Endothelial cell of umbilical vein (primary cell): ENCODE data around the gene GABBR2.

Experiments used
- CTCF ChIP-seq, 2 donors: IDR thresholded peaks; 1 replicate in 1 of 2; 2 replicates in 1 of 2; pipeline ENCODE4 v1.5.1; 2011; ENCODE audit warnings: low read length in 2 of 2, mild to moderate bottlenecking in 2 of 2, moderate library complexity in 2 of 2, control low read depth in 1 of 2, inconsistent platforms in 1 of 2, low read depth in 1 of 2; ENCODE audit not compliant: insufficient read depth in 1 of 2; ENCODE audit errors: extremely low read depth in 1 of 2
- POLR2A ChIP-seq: IDR thresholded peaks from 2 replicates; pipeline ENCODE4 v1.6.1; 2012; ENCODE audit warnings: low read depth, mild to moderate bottlenecking, control low read depth, low read length
- TF ChIP-seq, protein P1 (sequence below): IDR thresholded peaks from 2 replicates; pipeline ENCODE4 v1.6.1; 2011; ENCODE audit not compliant: insufficient read depth, insufficient read length

DNA sequence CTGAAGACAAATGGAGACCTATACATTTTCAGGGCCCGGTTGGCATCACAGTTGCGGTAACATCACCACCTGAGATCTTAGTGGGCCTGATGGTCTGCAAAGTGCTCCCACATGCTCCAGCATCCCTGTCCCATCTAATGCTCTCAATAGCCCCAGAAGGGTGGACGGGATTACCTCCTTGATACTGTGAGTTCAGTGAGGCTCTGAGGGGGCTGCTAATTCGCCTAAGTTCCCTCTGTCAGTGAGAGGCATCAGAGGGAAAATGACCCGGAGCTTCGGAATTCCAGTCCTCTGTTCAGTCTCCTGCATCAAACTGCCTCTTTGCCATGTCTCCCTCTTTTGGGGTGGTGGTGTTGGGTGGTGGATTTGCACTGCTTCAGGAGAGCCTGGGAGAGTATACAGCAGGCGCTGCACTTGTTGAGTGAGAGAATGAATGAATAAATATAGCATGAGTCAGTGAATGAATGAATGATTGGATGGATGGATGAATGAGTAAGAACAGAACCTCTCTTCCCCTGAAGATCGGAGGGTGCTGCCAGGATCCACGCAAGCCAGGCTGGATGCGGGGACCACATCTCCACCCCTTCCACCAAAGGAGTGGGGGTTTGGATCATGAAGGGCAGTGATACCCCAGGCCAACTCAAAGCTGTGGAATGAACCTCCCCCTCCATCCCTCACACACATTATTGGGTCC is 141.0 kb downstream of the GABBR2 start:
- TF ChIP-seq CTCF (IDR thresholded peaks at IDR 0.05; ENCODE audit: extremely low read depth in 1 of 2, insufficient read depth in 1 of 2, low read depth in 1 of 2, low read length in 2 of 2) (no peak), POLR2A (no peak)
- TF ChIP-seq, protein P1, sequence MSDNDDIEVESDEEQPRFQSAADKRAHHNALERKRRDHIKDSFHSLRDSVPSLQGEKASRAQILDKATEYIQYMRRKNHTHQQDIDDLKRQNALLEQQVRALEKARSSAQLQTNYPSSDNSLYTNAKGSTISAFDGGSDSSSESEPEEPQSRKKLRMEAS = no peak
